ENCODE measurements around the gene CD1D. TPM values are rescaled to one million over a fixed set of nuclear protein-coding genes. Genes with fewer than 3 reads are reported as not detected.

CD1D gene
- total RNA-seq = 1 to 10 TPM; 1.4 to 2.4 TPM
- long read RNA-seq, donor 1, partial matches to known transcripts = 2 of 2 reads
- long read RNA-seq, donor 1, other reads (novel, unspliced or antisense) = 0 of 2 reads
- long read RNA-seq, donor 2, partial matches to known transcripts = 7 of 7 reads
- long read RNA-seq, donor 2, other reads (novel, unspliced or antisense) = 0 of 7 reads

DNA sequence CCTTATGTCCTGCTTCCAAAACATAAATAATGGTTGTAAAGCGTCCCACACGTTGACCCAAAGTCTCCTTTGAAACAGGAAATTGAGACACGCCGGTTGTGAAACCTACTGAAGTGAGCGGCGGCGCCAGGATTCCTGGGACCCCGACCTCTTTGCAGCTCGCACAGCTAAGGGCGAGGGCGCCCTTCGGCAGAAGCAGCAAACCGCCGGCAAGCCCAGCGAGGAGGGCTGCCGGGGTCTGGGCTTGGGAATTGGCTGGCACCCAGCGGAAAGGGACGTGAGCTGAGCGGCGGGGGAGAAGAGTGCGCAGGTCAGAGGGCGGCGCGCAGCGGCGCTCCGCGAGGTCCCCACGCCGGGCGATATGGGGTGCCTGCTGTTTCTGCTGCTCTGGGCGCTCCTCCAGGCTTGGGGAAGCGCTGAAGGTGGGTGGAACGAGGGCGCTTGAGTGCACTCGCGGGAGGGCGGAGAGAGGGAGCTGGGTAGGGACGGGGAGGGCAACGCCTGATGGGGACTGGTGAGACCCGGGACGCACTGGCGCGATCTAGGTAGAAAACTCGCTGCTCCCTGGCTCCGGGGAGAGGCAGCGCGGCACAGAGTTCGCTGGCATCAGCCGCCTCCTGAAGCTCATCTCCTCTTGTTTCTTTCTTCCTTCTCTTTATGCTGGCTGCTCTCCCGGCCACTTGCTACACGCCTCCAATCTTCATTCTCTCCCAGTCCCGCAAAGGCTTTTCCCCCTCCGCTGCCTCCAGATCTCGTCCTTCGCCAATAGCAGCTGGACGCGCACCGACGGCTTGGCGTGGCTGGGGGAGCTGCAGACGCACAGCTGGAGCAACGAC is at the start of gene CD1D:
CD1D (plus strand) TSS at position 155 of the 836 bp plus-strand sequence; CDS start at position 362, 207 bp downstream.
- peak; percentile 85 for DNase-seq (ENCODE audit: low spot score)
- intact Hi-C loops (cut with DNase I) = loop anchor here in 1 of 2 donors (5.0 kb wide), 1 partner anchor 891 kb away; no protein-coding TSS in a partner anchor

DNA sequence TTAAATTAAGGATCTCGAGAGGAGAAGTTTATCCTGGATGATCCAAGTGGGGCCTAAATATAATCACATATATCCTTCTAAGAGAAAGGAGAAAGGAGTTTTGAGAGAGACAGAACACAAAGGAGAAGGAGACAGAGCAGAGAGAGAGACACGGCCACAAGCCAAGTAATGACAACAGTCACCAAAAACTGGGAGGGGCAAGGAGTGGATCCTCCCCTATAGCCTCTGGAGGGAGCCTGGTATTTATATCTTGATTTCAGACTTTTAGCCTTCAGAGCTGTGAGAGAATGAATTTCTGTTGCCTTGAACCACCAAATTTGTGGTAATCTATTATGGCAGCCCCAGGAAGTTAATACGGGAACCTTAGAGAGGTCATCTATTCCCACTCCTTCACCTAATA is 49.5 kb upstream of the CD1D start:
- intact Hi-C loops (cut with DNase I) = no loop called here
- DNase-seq (ENCODE audit: low spot score) = no peak

DNA sequence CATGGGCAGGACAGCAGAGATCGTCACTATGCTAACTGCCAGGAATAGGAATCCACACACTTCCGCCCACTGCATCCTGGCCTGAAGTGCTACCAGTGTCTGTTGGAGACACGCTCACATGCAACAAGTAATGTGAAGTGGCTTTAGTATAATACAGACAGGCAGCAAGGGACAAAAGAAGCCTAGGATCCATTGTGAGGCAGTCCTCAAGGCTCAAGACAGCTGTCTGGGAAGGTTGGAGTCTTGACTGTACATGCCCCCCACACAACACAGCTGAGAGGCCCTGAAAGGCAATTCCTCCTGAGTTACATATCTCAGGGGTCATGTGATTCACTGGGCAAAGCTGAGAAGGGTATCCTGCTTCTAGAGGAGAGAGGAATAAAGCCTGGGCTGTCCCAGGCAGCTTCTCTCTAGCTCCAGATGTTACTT is 39.9 kb upstream of the CD1D start:
- no peak for DNase-seq (ENCODE audit: low spot score)
- intact Hi-C loops (cut with DNase I) = no loop called here

DNA sequence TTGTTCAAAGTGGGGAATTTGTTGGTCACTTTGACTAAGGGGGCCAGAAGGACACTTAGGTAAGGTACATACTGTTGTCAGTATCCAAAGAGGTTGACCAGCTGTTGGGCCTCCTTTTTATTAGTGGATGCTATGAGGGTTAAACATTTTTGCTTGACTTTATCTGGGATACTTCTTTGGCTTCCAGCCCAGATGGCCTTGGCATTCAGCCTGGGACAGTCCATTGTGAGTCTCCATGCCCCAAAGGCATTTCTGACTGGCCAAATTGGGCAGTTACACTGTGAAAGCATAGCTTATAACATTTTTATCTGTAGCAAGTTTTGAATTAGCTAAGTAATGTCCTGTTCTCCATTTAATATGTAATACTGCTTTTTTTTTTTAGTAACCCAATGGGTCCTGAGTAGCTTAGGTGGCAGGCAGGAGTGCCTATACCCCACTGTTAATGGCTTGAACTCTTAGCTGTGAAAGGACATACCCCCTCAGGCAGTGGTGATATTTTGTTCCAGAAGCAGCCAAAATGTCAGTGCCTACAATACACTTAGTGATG is 35.4 kb upstream of the CD1D start:
- intact Hi-C loops (cut with DNase I) = no loop called here
- DNase-seq (ENCODE audit: low spot score) = no peak

DNA sequence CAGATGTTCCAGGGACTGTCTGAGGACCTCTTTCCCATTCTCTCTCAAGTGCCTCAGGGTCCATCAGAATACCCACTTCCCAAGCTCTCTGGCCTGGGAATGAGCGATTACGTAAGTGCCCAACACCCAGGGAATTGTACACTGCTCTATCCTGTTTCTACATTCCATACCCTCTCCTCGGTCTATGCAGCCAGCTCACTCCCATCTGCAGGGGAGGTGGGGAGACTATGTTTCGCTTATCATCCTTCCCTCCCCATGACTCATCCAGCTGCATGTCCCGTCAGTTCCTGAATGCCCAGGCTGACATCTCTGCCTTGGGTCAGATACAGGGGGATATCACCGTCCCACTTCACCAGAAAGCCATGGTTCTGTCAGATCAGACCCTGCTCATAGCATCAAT is 34.5 kb upstream of the CD1D start:
- DNase-seq (ENCODE audit: low spot score) = no peak
- intact Hi-C loops (cut with DNase I) = no loop called here

DNA sequence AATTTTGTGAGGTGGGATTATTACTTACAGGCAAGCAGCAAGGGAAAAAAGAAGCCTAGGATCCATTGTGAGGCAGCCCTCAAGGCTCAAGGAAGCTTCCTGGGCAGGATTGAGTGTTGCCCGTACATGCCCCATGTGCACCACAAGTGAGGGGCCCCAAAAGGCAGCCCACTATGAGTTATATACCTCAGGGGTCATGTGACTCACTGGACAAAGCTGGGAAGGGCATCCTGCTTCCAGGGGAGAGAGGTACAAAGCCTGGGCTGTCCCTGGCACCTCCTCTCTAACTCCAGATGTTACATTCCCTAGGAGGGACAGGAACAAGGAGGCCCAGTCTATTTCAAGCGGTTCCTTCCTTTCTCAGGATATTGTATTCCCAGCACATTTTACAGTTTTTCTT is 34.0 kb upstream of the CD1D start:
- intact Hi-C loops (cut with DNase I) = no loop called here
- no peak for DNase-seq (ENCODE audit: low spot score)

DNA sequence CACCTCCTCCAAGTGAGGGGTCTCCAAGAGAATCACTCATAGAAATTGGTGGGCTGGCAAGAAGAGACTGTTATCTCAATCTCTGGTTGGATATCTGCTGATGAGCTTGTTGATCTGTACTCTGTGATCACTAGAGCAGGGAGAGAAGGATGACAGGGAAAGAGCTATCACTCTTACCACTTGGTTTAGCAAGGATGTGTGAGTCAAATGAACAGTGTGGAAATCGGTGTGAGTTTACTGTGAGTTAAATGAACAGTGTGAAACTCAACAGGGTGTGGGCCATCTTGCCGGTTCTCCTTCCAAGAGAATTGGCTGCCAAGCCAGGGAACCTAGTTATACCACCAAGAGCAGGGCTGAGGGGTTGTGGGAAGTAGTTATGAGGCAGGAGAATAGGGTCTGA is 33.3 kb upstream of the CD1D start:
- intact Hi-C loops (cut with DNase I) = no loop called here
- no peak for DNase-seq (ENCODE audit: low spot score)

DNA sequence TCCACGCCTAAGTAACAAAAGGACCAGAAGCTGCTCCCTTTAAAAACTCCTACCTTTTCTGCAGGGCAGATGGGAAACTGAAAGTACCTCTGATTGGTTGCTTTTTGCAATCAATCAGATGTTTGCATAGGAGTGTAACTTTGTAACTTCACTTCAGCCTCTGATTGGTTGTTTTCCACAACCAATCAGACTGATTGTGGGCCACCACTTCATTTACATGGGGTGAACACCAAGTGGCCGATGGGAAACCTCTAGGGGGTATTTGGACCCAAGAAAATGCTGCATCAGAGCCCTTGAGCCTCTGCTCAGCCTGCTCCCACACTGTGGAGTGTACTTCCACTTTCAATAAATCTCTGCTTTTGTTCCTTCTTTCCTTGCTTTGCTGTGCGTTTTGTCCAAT is 32.8 kb upstream of the CD1D start:
- intact Hi-C loops (cut with DNase I) = no loop called here
- no peak for DNase-seq (ENCODE audit: low spot score)

DNA sequence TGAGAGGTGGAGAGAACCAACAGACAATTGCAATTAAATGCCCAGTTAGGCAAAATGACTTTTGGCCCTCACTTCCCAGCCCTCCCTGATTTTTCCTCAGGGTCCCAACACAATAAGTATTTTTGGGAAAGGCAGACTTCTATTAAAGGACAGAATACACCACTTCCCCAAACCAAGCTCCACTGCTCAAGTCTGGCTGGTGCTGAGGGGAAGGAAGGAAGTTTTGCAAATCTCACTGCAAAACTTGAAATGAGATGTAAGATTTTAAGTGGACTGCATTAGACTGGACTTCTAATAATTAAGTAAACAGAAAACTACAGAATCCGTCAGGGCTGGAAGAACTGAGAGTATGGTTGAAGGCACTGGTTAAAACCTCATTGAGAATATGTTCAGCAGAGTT is 32.2 kb upstream of the CD1D start:
- DNase-seq (ENCODE audit: low spot score) = no peak
- intact Hi-C loops (cut with DNase I) = no loop called here

DNA sequence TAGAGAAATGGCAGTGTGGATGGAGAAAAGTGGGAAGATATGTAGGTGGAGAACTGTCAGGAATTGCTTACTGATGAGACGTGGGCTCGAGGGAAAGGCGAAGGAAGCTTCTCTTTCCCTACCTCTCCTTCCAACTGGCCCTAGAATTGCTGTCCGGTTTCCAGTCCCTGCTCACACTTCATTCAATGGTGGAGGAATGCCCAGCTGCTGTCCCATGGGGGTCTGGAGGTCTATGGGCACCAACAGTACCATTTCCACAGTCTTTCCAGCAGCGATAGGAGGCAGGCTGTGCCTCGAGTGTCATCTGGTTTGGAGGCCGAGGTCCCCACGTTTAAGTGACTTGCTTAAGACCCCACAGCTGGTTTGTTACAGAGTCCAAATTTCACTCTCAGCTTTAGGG is 31.5 kb upstream of the CD1D start:
- no peak for DNase-seq (ENCODE audit: low spot score)
- intact Hi-C loops (cut with DNase I) = no loop called here

DNA sequence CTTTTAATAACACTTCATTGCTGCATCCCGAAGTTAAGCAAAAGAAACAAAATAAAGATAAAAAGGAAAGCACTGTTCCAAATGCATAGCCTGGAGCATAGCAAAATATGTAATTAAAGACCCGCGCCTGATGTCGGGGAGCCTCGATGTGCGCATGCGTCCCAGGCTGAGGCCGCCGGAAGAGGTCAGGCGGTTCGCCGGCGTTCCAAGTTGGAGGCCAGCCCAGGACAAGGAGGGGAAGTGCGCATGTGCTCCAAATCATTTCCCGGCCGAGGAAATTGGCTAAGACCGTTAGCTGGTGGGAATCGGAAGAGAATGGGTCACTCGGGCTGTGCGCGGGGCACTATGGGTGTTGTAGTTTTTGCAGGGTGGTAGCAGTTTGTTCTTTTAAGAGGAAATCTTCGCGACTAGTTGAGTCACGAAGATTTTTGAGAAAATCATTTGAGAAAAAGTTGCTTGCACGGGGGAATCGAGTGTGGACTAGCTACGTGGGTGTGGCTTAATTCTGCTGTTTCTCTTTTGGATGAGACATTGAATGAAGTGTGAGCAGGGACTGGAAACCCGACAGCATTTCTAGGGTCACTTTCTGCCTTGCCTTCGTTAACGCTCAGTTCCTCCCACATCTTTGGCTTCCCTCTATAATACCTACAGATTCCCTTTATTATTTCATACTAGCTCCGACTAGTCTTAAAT is 31.0 kb upstream of the CD1D start:
- intact Hi-C loops (cut with DNase I) = no loop called here
- DNase-seq (ENCODE audit: low spot score) = peak; percentile 98

DNA sequence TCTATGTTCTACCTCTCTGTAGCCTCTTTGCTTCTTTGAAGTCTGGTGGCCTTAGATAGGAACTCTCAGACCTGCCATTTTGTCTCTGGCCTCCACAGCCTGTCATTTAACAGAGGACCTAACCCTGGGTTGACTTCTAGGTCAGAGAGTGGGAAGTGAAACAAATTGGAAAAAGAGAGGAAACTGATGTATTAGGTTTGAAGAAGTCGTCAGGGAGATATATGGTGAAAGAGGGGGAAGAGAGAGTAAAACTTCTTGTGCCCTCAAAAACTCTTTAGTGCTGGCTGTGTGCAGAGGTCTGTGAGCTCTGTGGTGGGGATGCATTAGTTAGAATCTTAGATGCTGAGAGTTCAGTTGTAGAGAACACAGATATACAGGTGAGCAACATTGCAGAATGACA is 30.2 kb upstream of the CD1D start:
- intact Hi-C loops (cut with DNase I) = no loop called here
- DNase-seq (ENCODE audit: low spot score) = no peak

DNA sequence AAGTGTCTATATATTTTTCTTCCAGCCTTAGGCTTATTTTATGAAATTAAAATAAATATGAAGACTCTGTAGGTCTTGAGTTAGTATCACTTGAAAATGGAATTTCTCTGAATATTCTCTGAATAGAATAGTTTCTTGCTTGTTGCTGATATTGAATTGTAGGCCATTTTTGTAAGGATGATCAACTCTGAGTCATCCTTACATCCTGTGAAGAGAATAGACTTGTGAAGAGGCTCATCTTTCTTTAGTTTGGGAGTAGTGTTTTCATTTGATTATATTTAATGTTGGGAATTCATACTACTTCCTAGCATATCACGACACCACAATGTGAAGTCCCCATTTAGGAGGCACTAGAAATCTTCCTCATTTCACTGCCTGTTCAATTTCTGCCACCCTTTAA is 27.5 kb upstream of the CD1D start:
- DNase-seq (ENCODE audit: low spot score) = no peak
- intact Hi-C loops (cut with DNase I) = no loop called here

DNA sequence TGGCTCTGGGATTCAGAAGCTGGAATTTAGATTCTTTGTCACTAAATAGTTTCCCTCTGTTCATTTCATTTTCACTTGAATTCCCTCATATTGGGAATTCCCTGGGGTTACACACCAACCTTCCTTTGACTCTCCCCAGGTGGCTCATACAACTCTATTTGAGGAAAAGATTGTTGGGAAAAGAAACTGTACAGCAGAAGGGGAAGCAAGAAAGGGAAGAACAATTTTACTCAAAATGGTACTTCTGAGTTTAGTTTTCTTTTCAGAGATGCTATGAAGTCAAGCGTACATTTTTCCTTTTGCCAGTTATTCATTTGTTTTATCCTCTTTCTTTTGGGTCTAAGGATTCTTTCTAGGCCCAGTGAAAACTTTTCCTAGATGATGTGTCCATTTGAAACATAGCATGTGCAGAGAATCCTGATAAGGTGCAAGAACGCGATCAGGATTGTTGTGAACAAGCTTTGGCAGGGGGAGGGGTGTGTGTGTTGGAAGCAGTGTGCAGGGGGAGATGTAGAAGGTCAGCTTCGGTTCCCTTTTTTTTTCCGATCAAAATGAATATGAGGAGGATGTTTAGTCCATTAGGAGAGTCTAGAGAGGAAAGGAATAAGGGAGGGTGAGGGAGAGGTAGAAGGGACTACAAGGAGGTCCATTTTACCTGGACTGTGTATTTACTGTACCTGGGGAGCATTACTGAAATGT is 26.8 kb upstream of the CD1D start:
- intact Hi-C loops (cut with DNase I) = no loop called here
- DNase-seq (ENCODE audit: low spot score) = no peak

DNA sequence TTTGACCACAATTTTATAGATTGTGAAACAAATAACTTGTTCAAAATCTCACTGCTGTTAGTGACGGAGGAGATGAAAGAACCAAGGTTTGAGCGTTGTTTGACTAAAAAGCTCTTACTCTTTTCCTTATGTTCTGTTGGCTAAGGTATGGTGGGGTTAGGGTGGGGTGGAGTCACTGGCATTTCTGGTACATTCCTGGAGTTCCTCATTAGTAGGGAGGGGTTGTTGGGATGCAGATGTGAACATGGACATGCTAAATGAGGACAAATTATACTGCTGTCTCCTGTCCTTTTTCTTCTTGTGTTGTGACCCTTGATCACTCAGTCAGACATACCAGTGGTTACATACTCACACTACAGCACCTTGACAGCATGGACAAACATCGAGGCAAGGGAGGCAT is 26.2 kb upstream of the CD1D start:
- DNase-seq (ENCODE audit: low spot score) = no peak
- intact Hi-C loops (cut with DNase I) = no loop called here

DNA sequence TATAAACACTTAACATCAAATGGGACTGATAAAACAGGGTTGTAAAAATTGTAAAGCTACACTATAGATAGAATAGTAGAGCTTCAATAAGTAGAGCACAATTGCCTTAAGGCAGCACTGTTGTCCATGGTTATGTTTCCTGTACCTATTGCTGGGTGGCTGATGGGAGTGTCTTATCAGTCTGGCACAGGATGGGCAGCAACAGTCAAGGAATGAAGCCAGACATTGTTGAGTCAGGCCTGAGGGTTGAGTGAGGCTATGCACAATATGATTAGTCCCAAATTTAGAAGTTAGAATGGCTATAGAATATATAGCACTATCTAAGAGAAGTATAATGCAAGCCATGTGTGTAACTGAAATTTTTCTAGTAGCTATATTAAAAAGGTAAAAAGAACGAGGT is 25.0 kb upstream of the CD1D start:
- no peak for DNase-seq (ENCODE audit: low spot score)
- intact Hi-C loops (cut with DNase I) = no loop called here

DNA sequence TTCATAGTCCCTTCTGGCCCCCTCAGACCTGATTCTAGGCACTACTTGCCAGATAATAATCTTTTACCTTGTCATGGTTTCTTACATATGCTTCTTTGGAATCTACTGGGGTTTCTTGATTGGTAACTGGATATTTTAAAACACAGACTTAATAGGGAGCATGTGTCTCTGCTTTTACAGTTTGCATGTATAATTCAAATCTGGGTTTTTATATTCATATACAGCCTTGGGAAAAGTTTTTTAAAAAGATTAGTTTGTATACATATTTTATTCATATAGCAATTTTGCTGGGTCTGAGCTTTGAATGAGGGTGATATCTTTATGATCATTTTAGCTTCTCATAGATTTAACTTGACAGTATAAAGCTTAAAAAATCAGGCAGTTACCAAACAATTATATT is 21.1 kb upstream of the CD1D start:
- no peak for DNase-seq (ENCODE audit: low spot score)

DNA sequence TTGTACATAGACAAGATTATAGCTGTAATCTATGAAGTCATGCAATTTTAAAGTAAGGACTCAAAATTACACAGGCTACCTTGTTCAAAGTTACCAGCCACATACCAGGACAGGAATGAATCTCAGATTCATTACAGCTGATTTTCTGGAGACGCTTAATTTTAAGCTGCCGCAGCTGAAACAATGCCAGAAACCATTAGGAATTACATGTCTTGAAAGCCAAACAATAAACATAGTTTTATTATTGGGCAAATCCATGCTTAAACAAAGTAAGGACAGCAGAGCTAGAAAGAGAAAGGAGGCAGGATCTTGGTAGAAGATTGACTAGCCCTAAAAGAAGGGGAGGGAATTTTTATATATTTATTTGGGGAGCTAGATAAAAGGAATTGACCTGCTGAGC is 19.2 kb upstream of the CD1D start:
- intact Hi-C loops (cut with DNase I) = no loop called here
- no peak for DNase-seq (ENCODE audit: low spot score)

More for the DNA sequence above, 21.1 kb upstream of the CD1D start:
- intact Hi-C loops (cut with DNase I) = no loop called here

DNA sequence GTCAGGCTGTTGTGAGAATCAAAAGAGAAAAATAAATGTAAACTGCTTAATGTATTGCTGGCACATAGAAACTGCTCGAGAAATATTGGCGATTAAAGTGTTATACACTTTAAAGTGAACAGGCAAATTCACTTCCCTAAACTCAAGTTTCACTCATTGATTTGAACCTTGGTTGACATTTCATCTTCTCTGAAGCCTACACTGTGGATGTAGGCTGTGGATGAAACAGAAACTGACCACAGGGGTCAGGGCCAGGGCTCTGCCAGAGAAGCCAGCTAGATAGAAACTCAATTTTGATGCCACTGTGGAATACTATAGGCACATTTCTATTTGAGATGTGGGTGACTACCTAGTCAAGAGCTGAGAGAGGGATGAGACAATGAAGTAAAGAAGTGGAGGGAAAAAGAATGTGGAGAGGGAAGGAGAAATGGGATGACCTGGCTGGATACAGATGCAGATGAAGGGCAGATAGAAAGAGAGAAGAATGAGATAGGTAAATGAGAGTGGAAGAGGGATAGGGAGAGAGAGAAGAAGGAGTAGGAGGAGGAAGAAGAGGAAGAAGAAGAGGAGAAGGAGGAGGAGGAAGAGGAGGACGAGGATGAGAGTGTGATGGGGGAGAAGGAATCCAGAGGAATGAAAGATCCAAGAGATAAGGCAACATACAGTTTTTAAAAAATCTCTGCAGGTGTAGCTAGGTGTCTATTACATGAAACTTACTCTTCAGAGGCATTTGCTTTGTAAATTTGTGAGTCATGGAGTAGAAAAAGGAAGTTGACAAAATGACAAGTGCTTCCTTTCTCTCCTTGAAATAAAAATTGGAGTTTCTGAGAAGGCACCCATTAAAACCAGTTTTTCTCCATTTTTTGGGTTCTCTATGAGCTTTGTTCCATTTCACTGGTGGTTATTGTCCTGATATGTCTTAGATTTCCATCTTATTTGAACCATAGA is 17.4 kb upstream of the CD1D start:
- DNase-seq (ENCODE audit: low spot score) = no peak
- intact Hi-C loops (cut with DNase I) = no loop called here
